CD4-positive, alpha-beta T cell treated with Interleukin-15 for 1 hour (primary cell): ENCODE measurements around the gene RGS19.
"Not testable (repeated sequence)": the region's sequence is repeated elsewhere in the genome, so short reads cannot be mapped to it uniquely, and the experiment has no call there.

Source experiments
- DNase-seq: peaks from one replicate; pipeline ENCODE4 v3.0.0-alpha.2; 2020

RGS19 gene, protein sequence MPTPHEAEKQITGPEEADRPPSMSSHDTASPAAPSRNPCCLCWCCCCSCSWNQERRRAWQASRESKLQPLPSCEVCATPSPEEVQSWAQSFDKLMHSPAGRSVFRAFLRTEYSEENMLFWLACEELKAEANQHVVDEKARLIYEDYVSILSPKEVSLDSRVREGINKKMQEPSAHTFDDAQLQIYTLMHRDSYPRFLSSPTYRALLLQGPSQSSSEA

DNA sequence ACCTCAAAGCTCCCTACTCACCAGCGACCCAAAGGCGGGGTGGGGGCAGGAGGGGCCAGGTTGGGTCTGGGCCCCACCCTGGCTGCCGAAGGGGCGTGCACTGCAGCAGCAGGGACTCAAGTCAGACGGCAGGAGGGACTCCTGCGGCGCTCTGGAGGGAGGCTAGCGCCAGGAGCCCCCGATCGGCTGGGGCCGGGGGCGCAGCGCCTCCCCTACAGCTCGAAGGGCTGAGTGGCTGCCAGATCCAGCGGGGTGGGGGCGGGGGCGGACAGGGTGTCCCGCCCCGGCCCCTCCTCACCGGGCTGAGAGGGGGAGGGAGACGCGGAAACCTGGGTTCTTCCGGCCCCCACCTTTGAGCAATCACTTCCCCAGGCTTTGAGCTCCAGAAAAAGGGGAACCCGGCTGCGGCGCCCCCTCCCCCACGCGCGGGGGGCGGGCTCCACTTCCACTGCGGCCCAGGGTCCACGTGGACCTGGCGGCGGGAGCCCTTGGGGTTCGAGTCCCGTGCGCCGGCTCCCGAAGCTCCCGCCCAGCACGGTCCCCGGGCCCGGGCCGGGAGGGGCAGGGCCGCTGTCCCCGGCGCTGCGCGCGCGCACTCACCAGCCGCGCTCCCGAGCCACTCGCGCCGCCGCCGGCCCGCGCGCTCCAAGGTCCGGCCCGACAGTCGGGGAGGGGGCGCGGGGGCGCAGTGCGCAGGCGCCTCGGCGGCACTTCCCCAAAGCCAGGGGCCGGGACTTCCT, at the start of gene RGS19:
Gene RGS19, minus strand, starts transcription at position 246 of the 740 bp plus-strand sequence. CDS start 2,632 bp downstream, outside the sequence.
- DNase-seq = peak; percentile 88

DNA sequence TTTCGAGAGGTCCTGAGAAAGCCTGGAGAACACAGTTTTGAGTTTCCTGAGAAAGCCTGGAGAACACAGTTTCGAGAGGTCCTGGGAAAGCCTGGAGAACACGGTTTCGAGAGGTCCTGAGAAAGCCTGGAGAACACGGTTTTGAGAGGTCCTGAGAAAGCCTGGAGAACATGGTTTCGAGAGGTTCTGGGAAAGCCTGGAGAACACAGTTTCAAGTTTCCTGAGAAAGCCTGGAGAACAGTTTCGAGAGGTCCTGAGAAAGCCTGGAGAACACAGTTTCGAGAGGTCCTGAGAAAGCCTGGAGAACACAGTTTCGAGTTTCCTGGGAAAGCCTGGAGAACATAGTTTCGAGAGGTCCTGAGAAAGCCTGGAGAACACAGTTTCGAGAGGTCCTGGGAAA, 44.2 kb upstream of the RGS19 start:
- not testable (repeated sequence) for DNase-seq

GRCh38 chr20:64122927-64123326, 43.6 kb upstream of the RGS19 start:
- not testable (repeated sequence) for DNase-seq

DNA sequence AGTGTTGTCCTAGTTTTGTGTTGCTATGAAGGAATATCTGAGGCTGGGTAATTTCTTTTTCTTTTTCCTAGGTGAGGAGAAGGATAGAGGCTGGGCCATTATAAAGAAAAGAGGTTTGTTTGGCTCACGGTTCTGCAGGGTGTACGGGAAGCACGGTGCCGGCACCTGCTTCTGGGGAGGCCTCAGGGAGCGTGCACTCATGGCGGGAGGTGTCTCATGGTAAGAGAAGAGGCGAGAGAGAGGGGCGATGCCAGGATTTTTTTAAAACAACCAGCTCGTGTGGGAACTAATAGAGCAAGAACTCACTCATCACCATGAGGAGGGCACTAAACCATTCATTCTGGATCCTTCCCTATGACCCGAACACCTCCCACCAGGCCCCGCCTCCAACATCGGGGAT, 42.3 kb upstream of the RGS19 start:
- no peak for DNase-seq

GRCh38 chr20:64119681-64120341, 40.5 kb upstream of the RGS19 start:
- DNase-seq = no peak

- no peak for DNase-seq
These were observed 40.0 kb upstream of the RGS19 start for GRCh38 chr20:64119301-64119680.

GRCh38 chr20:64117432-64117777, 38.1 kb upstream of the RGS19 start:
- not testable (repeated sequence) for DNase-seq

DNA sequence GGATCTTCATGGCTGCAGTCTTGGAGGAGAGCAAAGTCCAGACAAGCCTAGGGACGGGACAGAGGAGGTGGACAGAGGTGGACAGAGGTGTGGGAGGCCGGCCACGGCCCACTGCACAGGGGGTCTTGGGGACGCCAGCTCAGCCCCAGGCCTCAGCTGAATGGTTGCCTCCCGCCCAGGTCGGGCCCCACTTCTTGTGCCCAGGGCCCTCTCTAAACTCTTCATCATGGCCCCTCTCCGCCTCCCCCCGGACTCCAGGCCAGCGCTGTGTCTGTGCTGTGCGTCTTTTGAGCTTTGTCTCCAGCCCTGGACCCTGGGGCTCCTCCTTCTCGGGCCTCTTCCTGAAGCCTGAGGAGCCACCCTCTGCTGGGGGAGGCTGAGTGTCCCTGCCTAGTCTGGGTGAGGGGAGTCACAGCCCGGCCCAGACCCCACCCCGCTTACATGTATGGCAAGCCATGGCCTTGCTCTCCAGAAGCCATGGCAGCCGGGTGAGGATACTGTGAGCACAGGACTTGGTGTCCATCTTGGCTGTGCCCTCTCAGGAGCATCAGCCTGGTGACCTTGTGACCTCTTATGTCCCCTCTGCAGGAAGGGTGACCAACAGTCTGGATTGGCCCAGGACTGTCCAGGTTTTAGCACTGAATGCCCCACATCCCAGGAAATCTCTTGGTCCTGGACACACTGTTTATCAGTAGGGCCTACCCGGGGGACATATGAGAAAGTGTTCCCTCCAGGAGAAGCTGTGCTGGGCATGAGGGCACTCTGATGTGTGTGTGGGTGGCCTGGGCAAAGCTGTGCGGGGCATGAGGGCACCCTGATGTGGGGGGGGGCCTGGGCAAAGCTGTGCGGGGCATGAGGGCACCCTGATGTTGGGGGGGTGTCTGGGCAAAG, 37.5 kb upstream of the RGS19 start:
- DNase-seq = no peak

DNA sequence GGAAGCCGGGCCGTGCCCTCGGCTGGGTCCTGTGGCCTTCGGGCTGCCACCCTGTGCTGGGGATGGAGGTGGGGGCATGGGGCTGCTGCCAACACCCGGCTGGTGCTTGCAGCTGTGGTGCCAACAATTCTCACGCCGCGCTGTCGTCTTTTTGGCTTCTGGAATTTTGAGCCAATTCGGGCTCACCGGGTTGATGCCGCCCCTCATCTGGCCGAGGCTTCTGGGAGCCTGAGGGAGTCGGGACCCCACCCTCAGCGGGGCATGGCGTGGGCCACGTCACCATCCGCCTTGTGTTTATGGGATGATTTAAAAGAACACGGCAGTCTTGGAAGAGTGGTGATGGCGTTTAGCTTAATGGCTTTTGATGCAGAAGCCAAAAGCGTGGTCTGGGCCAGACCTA, 36.7 kb upstream of the RGS19 start:
- DNase-seq = no peak

DNA sequence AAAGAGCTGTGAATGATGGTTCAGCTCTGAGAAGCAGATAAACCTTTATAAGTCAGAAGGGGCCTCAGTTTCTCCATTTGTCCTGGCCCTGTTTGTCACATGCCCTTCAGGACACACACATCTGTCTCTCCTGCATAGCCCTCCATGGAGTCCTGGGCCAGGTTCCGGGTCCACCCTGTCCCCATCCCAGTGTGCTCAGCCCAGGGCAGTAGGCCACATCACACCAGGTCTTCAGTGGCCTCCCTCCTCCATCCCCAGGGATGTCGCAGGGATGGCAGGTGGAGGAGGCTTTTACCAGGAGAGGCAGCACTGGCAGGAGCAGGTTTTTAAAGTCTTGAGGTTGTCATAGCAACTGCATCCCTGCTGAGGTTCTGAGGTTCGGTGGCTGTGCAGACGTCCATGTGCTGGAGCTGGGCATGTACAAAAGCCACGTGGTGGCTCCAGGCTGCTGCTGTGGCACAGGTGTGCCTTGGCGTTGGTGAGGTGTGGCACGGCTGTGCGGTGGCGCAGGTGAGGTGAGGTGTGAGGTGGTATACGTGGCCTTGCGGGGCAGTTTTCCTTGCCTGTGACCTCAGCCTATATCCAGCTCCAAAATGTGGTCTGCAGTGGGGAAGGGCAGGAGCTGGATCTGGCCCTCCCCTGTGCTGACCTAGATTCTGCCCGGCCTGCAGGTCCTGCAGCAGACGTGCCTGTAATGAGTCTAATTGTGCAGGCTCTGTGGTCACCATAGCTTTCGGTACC, 36.0 kb upstream of the RGS19 start:
- DNase-seq = no peak

GRCh38 chr20:64114356-64114971, 35.1 kb upstream of the RGS19 start:
- DNase-seq = no peak

GRCh38 chr20:64113796-64114355, 34.6 kb upstream of the RGS19 start:
- no peak for DNase-seq

- no peak for DNase-seq
These were observed 34.1 kb upstream of the RGS19 start for GRCh38 chr20:64113444-64113775.

GRCh38 chr20:64112691-64113443, 33.5 kb upstream of the RGS19 start:
- DNase-seq = no peak

- no peak for DNase-seq
These were observed 32.7 kb upstream of the RGS19 start for GRCh38 chr20:64111841-64112641.

DNA sequence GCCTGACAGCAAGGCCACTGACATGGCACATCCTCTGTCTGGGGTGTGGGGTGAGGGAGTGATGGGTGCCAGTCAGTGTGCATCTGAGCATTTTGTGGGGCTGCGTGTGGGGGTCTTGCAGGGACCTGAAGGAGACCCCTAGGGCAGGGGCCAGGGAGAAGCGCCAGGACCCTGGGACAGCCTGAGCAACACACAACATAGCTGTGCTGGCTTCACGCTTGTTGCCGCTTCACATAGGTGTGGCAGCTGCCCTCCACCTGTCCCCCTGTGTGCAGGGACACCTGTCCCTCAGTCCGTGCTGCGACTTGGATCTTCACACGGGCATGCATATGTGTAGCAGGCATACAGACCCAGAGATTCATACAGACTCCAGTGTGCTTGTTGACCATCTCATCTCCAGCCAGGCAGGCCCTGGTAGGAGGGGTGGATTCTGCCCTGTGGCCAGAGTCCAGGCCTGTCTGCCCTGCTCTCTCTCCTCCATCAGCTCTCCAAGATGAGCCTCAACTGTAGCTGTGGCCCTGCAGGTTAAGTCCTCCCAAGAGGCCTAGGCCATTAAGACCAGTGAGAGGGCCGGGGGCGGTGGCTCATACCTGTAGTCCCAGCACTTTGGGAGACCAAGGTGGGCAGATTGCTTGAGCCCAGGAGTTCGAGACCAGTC, 31.2 kb upstream of the RGS19 start:
- no peak for DNase-seq

DNA sequence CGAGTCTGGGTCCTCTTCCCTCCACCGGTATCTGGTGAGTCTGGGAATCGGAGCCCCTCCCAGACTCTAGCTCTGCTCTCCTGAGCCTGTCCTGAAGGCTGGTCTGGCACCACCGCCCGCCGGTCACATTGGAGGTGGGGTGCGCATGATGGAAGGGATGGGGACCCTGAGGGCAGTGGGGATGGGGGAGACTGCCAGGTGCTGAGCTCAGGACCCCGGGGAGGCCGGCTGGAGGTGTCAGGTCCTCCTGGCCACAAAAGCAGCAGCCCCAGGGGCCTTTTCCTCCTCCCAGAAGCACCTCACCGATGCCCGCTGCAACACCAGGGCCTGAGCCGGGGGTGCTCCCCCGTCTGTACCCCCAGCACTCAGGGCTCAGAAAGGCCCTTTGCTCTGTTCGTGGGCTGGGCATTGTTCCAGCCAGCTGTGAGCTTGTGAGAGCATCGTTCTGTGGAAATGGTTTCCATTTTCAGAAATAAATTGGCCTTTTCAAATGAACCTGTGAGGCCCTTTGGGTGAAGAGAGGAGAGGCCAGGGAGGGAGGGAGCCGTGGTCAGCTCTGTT, 30.6 kb upstream of the RGS19 start:
- no peak for DNase-seq

- no peak for DNase-seq
These were observed 29.7 kb upstream of the RGS19 start for GRCh38 chr20:64108731-64109681.
